GM19397 (cell line): Measurements from ENCODE around the gene GABRP.
"Not testable (repeated sequence)": the region's sequence is repeated elsewhere in the genome, so short reads cannot be mapped to it uniquely, and the experiment has no call there.

Experiments
- ATAC-seq: cut with Tn5 transposase; IDR thresholded peaks from one replicate; pipeline ENCODE4 v1.9.1; 2021; ENCODE audit warnings: mild to moderate bottlenecking, moderate library complexity; ENCODE audit not compliant: unreplicated experiment

GABRP gene

DNA sequence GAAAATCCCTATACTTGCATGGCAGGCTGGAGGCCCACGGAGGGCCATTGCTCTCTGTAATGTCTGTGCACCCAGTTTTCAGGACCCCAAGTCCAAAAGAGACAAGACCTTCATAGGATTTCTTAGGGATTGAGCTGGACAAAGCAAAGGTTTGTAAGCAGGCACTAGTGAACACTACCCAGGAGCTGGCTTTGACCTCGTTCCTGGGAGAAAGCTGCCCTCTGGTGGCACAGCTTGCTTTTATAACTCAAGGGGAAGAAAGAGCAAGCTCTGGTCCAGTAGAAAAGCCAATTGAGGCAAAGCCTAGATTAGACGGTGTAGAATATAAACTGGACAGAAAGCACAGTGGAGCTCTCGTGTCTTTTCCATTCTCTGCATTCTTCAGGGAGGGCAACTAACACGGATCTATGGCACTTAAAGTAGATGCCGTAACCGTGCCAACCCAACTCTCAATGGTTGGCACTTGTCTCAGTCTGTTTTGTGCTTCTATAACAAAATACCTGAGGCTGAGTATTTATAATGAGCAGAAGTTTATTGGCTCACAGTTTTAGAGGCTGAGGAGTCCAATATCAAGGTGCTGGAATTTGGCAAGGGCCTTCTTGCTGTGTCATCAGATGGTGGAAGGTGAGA is 7.9 kb downstream of the GABRP start:
- peak; percentile 71 for ATAC-seq

DNA sequence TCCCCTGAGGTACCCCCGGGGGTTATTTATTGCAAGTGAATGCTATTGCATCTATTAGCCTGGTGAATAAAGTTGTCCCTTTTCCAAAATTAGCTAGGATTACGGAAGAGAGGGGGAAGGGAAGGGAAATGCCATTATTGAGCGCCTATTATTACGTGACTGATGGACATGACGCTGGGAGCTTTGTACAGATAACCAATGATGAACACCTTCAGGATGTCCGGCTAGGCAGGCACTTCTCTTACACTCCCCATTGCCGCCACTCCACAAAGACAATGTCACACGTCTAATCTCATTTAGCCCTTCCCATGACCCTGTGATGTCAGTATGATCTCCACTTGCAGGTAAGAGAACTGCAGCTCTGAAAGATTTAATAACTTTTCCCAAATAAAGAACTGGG is 9.4 kb downstream of the GABRP start:
- ATAC-seq = no peak

DNA sequence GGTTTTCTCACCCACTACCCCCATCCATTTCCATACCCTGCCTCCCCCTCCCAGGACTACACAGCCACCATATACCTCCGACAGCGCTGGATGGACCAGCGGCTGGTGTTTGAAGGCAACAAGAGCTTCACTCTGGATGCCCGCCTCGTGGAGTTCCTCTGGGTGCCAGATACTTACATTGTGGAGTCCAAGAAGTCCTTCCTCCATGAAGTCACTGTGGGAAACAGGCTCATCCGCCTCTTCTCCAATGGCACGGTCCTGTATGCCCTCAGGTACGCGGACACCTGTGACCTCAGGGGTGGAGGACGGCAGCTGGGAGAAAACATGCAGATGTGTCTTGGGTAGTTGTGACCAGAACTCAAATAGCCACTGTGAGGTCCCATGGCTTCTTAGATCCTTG is 11.6 kb downstream of the GABRP start:
- ATAC-seq = no peak

DNA sequence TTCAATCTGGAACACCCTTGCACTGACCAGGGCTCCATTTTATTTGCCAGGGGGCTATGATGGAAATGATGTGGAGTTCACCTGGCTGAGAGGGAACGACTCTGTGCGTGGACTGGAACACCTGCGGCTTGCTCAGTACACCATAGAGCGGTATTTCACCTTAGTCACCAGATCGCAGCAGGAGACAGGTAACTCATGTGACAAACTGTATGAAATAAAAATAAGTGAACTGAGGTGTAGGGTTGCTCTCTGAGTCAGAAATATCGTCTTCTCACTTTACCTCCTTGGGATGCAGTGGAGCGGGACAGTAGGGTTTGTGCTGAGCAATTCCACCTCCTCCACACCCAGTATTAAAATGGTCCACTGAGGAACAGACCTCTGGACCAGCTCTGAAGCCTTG is 22.1 kb downstream of the GABRP start:
- no peak for ATAC-seq

DNA sequence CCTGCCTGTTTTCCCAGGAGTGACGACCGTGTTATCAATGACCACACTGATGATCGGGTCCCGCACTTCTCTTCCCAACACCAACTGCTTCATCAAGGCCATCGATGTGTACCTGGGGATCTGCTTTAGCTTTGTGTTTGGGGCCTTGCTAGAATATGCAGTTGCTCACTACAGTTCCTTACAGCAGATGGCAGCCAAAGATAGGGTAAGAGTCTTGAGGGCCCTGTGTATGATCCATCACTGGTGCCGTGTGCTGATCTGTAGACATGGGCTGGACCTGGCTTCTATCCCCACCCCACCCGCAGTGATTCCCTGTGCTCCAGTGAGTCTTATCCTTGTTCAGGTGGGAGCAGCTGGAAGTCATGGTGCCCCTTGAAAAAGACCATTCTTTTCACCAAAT is 26.0 kb downstream of the GABRP start:
- no peak for ATAC-seq

DNA sequence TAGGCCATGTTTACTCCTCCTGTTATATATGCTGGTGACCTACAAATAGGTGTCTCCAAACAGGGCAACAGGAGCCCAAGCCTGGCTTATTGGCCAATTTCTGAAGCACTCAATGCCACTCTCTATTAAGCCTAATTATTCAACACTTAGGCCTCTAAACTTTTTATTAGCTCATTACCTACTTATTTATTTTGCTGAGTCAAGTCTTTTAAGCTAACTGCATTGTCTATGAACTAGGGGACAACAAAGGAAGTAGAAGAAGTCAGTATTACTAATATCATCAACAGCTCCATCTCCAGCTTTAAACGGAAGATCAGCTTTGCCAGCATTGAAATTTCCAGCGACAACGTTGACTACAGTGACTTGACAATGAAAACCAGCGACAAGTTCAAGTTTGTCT is 28.2 kb downstream of the GABRP start:
- ATAC-seq = no peak

DNA sequence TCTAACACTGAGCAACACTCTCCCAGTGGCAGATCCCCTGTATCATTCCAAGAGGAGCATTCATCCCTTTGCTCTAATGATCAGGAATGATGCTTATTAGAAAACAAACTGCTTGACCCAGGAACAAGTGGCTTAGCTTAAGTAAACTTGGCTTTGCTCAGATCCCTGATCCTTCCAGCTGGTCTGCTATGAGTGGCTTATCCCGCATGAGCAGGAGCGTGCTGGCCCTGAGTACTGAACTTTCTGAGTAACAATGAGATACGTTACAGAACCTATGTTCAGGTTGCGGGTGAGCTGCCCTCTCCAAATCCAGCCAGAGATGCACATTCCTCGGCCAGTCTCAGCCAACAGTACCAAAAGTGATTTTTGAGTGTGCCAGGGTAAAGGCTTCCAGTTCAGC is 29.7 kb downstream of the GABRP start:
- no peak for ATAC-seq

DNA sequence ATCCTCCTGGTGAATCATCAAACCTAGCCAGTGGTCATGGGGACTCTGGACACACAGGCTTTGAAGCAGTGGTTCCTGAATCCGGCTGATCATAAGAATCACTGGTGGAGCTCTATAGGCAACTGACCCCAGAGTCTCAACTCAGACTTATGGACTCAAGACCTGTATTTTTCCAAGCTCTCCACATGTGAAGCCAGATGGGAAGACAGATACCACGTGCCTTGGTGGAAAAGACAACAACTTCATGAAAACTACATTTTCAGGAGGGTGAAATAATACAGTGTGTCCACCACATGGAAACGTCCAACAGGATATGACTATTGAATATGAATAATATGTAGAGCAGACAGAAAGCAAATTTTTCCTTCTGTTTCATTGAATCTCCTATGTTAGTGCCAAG is 33.7 kb downstream of the GABRP start:
- no peak for ATAC-seq

DNA sequence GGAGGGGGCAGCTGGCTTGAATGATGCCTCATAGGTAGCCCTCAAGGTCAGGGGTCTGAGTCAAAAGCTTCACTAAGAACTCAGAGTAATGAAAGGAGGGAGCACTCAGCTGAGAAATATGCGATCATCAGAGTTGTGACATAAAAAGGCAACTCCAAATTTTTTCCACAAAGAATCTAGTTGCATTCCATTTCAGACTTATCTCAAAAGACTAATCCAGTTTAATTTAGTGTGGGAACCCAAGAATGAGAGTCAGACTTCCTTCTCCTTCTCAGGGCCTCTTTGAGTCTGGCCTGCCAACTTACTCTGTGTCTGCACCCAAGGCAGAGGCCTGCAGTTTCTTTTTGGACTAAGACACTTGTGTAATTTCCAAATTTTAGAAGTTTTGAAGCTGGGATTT is 34.7 kb downstream of the GABRP start:
- ATAC-seq = no peak

DNA sequence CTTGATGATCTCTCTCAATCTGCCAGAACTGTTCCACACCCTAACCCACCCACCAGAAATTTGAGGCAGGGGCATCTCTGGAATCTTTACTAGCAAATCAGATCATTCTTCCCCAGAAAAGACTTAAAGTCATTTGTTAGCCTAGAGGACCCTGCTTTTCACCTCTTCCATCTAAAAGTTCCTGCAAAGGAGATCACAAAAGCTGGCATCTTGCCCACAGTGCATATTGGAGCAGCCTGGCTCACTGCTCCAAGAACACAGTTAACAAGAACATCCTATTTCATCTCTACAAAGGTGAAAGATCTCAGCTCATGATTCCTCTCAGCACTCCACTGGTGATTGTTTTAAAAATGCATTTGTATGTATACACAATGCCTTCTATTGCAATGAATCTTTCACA is 36.3 kb downstream of the GABRP start:
- ATAC-seq = no peak

DNA sequence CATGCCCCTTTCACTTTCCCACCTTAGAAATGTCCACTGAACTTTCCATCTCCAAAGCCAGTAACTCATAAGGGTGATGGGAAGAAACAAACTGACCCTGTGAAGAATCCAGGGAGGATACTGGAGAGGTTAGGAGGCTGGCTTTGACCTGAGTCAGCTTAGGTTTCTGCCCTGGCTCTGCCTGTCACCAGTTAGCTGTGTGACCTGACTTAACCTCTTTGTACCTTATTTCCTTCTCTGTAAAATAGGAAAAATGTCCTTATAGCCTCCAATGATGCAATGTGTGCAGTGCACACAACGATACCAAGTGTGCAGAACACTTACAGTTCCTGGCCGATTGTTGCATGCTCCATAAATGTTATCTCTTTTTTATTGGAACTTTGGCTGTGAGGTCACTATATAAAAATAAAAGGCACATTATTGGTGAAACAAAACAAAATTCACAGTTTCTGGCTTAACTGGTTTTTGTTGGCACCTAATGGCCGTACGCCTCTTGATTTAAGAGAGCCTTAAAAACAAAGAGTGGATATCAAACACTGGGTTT is 37.8 kb downstream of the GABRP start:
- no peak for ATAC-seq

DNA sequence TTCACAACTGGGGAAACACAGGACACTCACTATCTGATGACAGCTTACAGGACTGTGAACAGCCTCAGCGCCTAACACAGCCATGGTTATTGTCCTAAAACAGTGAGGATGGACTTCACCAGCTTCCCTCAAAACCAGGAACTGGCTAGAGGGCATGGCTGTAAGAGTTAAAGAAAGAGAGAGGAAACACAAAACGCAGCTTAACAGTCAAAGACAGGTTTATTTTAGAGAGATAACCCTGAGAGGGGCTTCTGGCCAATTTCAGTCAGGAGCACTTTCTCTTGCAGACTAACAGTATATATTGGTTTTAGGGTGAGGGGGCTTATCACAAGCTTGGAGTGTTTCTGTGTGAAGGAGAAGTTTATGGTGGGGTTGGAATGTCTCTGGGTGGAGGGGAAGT is 42.6 kb downstream of the GABRP start:
- no peak for ATAC-seq

DNA sequence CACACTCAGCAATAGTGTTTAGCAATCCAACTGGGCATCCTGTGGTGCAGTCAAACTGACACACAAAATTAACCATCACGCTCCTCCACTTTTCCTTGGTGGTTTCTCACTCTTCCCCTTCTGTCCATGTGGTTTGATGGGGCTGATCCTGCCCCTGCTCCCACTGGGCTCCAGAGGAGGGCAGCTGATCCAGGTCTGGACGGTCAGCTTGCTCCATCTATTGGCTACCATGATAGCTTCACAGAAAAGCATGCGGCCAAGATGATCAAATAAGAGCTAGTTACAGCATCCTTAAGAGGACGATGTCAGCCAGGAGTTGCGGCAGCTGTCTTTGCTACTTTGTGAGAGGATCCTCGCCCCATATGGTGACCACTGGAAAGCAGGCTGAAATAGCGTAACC is 48.7 kb downstream of the GABRP start:
- no peak for ATAC-seq

DNA sequence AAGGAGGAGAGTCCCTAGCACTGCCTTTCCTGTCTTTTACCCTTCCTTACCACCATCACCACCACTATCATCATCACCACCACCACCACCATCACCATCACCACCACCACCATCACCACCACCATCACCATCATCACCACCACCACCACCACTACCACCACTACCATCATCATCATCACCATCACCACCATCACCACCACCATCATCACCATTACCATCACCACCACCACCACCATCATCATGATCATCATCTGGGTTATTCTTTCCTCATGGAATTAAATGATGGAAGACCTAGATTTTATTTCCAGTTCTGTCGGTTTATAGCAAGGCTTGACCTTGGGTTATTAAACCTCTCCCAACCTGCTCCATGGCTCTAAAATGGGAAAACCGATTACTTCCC is 50.5 kb downstream of the GABRP start:
- not testable (repeated sequence) for ATAC-seq

DNA sequence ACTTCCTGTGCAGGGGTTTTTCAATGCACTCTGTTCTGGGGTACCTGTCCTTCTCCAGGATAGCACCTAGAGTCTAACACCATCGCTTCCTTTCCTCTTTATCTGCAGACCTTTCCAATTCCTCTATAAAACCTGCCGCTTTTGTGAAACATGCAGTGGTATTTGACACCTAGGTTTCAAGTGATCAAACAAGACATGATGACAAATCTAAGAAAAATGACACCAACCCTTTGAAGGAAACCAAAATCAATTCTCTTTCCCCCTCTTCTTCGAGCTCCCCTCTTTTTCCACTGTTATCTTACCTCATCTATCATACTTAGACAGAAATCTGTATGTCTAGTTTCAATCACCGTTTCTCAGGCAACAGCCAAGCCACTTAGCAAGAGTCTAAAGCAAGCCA is 52.7 kb downstream of the GABRP start:
- ATAC-seq = no peak

DNA sequence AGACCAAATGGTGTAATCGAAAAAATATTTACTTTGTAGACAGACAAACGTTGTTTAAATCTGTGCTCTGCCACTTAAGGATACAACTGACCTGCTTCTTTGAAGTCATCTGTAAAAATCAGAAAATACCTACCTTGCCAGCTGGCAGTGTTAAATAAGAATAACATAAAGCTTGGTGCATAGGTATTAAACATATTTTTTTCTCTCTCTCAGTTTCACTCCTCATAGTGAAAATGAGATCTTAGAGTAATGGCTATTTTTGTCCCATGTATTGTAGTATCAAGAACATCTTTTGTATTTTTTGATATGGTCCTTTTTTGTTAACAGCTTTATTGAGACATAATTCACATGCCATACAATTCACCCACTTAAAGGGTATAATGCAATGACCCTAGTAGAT is 60.3 kb downstream of the GABRP start:
- no peak for ATAC-seq

DNA sequence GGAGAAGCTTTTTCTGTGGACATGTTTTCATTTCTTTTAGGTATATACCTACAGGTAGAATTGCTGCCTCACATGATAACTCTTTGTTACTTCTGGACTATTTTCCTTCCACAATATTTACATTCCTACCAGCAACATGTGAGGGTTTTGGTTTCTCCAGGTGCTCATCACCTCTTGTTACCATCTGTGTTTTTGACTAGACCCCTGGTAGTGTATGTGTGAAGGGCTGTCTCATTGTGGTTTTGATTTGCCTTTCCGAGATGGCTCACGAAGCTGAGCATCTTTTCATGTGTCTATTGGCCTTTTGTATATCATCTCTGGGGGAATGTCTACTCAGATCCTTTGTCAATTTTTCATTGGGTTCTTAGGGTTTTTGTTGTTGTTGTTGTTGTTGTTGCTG is 61.1 kb downstream of the GABRP start:
- ATAC-seq = no peak

DNA sequence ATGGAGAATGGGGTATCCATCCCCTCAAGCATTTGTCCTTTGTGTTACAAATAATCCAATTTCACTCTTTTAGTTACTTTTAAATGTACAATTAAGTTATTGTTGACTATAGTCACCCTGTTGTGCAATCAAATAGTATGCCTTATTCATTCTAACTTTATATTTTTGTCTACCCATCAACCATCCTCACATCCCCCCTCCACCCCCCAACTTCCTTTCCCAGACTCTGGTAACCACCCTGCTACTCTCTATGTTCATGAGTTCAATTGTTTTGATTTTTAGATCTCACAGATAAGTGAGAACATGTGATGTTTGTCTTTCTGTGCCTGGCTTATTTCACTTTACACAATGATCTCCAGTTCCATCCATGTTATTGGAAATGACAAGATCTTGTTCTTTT is 62.9 kb downstream of the GABRP start:
- no peak for ATAC-seq

DNA sequence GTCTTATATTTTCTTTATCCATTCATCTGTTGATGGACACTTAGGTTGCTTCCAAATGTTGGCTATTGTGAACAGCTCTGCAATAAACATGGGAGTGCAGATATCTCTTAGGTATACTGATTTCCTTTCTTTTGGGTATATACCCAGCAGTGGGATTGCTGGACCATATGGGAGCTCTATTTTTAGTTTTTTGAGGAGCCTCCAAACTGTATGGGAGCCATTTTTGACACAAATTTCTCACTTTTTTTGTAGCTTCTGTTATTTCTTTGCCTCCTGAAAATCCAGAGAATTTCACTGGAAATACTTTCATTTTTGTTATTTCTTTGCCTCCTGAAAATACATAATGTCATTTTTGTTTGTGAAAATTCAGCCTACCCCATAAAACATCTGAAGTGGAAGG is 63.3 kb downstream of the GABRP start:
- ATAC-seq = no peak

DNA sequence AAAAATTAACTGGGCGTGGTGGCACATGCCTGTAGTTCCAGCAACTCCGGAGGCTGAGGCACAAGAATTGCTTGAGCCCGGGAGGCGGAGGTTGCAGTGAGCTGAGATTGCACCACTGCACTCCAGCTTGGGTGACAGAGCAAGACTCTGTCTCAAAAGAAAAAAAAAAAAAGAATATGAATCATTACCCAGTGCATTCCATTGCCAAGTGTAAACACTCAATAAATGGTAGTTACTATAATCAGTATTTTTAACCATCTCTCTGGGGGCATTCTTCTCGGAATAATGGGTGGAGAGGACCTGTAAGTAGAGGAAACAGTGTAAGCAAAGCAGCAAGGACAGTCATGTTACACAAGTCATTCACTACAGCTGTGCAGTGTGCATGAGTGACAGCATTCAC is 64.5 kb downstream of the GABRP start:
- ATAC-seq = no peak

DNA sequence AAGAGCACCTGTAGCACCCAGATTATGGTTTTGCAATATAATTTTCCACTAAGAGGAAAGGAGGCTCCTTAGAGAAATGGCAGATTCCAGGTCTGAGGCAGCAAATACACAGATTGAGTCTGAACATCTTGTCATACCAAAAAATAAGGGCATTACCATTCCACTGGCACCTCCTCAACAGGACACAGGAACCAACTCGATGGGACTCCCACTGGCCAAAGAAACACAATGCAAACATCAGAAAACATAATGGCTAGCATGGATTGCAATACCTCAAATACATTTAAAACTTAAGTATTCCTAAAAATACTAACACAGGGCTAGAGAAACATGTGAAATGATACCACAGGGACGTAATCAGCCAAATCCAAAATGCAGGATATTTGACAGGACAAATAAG is 65.8 kb downstream of the GABRP start:
- ATAC-seq = no peak

DNA sequence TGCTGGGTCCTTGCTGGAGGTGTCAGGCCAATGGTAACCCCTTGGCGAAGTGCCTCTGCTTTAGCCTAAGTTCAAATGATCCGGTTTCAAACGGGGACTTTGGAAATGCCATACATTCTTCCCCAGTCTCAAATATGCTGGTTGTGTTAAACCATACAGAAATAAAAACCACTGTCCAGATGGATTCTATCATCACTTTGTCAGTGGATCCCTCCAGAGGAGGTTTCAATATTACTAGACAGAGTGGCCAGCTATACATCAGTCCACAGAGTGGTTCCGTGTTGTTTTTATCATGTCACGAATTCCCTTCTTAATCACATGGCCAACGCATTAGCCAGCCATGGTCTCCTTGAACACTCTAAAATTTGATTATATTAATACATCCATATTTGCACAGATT is 71.0 kb downstream of the GABRP start:
- ATAC-seq = no peak

DNA sequence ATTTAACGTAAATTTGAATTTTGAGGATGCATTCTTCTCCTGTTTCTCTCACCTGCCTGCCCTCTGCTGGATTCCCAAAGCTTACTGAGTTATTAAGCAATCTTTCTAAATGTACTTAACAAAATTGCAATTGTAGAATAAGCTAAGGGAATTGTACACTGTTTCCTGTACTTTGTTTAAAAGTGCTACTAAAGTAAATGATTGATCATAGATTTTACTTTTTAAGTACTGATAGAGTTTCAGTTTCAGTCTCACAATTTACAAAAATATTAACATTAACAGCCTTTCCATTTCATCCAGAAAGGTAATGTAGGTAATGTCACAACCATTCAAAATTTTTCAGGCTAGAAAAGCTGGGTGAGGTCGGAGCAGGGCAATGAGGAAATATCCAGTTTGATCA is 73.5 kb downstream of the GABRP start:
- no peak for ATAC-seq
